ENCODE results near the gene CEP126. TPM values are rescaled to one million over a fixed set of nuclear protein-coding genes. Genes with fewer than 3 reads are reported as not detected.

The CEP126 gene
- total and polyA plus RNA-seq, 2 of the 13 experiments (the other 11 are each of a cell fraction or from before 2014, with no cell fraction given) = 1.4 to 1.7 TPM

DNA sequence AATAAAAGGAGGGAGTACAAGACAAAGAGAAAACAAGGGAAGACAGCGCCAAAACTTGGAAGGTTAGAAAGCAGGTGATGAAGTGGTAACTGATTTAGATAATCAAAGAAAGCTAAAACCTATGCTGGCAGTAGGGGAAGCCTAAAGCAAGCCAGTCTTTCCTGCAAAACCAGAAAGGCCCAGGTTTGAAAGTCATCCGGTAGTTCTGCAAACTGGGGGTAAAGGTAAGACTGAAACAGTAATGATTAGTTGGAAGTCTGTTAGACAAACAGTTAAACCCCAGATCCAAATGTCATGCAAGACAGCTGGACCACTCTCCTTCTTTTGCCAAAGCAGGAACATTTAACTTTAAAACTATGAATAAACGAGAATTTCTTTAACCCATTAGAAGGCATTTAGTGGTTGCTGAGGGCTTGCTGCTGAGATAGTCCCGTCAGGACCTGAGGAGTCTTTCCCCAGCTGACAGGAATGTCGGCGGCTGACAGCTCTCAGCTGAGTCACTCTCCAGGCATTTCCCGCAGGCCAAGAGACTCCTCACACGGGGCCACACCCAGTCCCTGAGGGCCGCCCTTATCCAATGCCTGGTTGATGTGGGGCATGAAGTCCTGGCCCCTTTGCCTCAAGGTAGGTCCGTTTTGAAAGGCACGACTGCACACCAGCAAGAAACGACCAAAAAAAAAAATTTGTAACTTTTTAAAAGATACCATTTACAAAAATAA, 96.1 kb downstream of the CEP126 start:
- ChIA-PET CTCF (ENCODE audit: low intra/inter-chr PET ratio, low total read pairs) (no interaction called here), POLR2A (no interaction called here)
- ATAC-seq = peak; percentile 82
- Histone ChIP-seq H3K4me3 (replicated peaks in 1 of 3; ENCODE audit: insufficient read depth in 1 of 3, low read depth in 2 of 3, low read length in 3 of 3) (no peak overlapping the region), H3K4me1 (ENCODE audit: insufficient read depth, low read length) (peaks cover 41% of the 10 kb centered on the region), H3K79me2 (ENCODE audit: insufficient read depth, low read length) (no peaks in the 10 kb centered on the region), H3K27ac (ENCODE audit: extremely low read length, insufficient read depth, low read length) (no peak overlapping the region), H3K9ac (ENCODE audit: insufficient read depth, low read depth, low read length) (no peak overlapping the region), H3K36me3 (replicated peaks in 1 of 2; ENCODE audit: control insufficient read depth in 1 of 2, insufficient read depth in 2 of 2, low read length in 2 of 2) (no peaks in the 10 kb centered on the region), H3K4me2 (ENCODE audit: low read depth, low read length) (peak overlapping the region; percentile 52), H2AFZ (ENCODE audit: low read length) (no peak overlapping the region), H3K27me3 (ENCODE audit: control insufficient read depth in 1 of 2, insufficient read depth in 2 of 2, low read length in 2 of 2) (no peaks in the 10 kb centered on the region), H4K20me1 (ENCODE audit: insufficient read depth, low read length) (no peaks in the 10 kb centered on the region), H3K9me3 (ENCODE audit: low read length) (no peaks in the 10 kb centered on the region)
- peak; percentile 53 for DNase-seq (ENCODE audit: low spot score)
- 24% methylated on average over 7 of the region's 12 CpGs for WGBS (ENCODE audit: low lambda C conversion rate)
- in situ Hi-C loops (cut with HindIII; ENCODE audit: extremely low pct_ligation_motif_present, low pct_unique_long_range_greater_than_20kb) (loop anchor here (5.0 to 25.0 kb wide), 2 partner anchors 144 to 574 kb away; no protein-coding TSS in a partner anchor), intact Hi-C loops (cut with micrococcal nuclease; ENCODE audit: unreplicated experiment) (no loop called here)
- no TSS peak for BruUV-seq (replicated peaks)
- FAIRE-seq = peak; percentile 34
- TF ChIP-seq, protein P1, sequence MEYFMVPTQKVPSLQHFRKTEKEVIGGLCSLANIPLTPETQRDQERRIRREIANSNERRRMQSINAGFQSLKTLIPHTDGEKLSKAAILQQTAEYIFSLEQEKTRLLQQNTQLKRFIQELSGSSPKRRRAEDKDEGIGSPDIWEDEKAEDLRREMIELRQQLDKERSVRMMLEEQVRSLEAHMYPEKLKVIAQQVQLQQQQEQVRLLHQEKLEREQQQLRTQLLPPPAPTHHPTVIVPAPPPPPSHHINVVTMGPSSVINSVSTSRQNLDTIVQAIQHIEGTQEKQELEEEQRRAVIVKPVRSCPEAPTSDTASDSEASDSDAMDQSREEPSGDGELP (IDR thresholded peaks at IDR 0.05; ENCODE audit: borderline replicate concordance, low read depth) = peak; percentile 70; the same call in 1 of the 2 replicates
- peak; percentile 78; the same call in 1 of the 2 replicates for TF ChIP-seq JUND (CRISPR knock-in tag; IDR thresholded peaks at IDR 0.05)
- TF ChIP-seq SCMH1 (CRISPR knock-in tag; IDR thresholded peaks at IDR 0.05; ENCODE audit: borderline replicate concordance) = no peak
- no peak for TF ChIP-seq RFXAP (CRISPR knock-in tag; IDR thresholded peaks at IDR 0.05; ENCODE audit: borderline replicate concordance)
- TF ChIP-seq SAP130 (CRISPR knock-in tag; IDR thresholded peaks at IDR 0.05; ENCODE audit: low read depth) = peak; percentile 62
- no peak for TF ChIP-seq ZBTB20 (CRISPR knock-in tag; IDR thresholded peaks at IDR 0.05; ENCODE audit: borderline replicate concordance, low read depth)
- no peak for TF ChIP-seq MED1 (CRISPR knock-in tag; IDR thresholded peaks at IDR 0.05)
- TF ChIP-seq, protein P2, sequence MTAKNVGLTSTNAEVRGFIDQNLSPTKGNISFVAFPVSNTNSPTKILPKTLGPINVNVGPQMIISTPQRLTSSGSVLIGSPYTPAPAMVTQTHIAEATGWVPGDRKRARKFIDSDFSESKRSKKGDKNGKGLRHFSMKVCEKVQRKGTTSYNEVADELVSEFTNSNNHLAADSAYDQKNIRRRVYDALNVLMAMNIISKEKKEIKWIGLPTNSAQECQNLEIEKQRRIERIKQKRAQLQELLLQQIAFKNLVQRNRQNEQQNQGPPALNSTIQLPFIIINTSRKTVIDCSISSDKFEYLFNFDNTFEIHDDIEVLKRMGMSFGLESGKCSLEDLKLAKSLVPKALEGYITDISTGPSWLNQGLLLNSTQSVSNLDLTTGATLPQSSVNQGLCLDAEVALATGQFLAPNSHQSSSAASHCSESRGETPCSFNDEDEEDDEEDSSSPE (CRISPR knock-in tag; IDR thresholded peaks at IDR 0.05) = no peak
- no peak for TF ChIP-seq SMAD1 (CRISPR knock-in tag; IDR thresholded peaks at IDR 0.05; ENCODE audit: borderline replicate concordance, low read depth)
- 0 out of 2 replicates have a peak, but pooled peaks have one; percentile 14 for TF ChIP-seq SALL1 (CRISPR knock-in tag; IDR thresholded peaks at IDR 0.05)
- TF ChIP-seq ARID5B (CRISPR knock-in tag; IDR thresholded peaks at IDR 0.05) = 0 out of 2 replicates have a peak, but pooled peaks have one; percentile 49
- peak; percentile 65; the same call in 1 of the 2 replicates for TF ChIP-seq FOSL1 (CRISPR knock-in tag; IDR thresholded peaks at IDR 0.05; ENCODE audit: borderline replicate concordance)
- no peak for TF ChIP-seq KMT2A (CRISPR knock-in tag; IDR thresholded peaks at IDR 0.05)
- peak; percentile 18; the same call in 1 of the 2 replicates for TF ChIP-seq ETV5 (CRISPR knock-in tag; IDR thresholded peaks at IDR 0.05; ENCODE audit: borderline replicate concordance)

Measured in HepG2 (cell line).